Thyroid gland (tissue), 4 donors: ENCODE measurements around the gene NEDD4L. TPM values are rescaled to one million over a fixed set of nuclear protein-coding genes. Genes with fewer than 3 reads are reported as not detected.

Experiments
- DNase-seq, 2 donors: peaks; one replicate each; pipeline ENCODE4 v3.0.0-alpha.2; 2019
- H3K27ac ChIP-seq, 3 donors: fragments of 200-600 bp; sonication (generic); 1 replicate in 2 of 3; 2 replicates in 1 of 3; pipeline ENCODE4 v1.5.1; 2016 to 2019; ENCODE audit warnings: mild to moderate bottlenecking in 1 of 3, moderate library complexity in 1 of 3
- H3K27me3 ChIP-seq: fragments of 200-600 bp; sonication (generic); one replicate; pipeline ENCODE4 v1.5.1; 2019
- H3K36me3 ChIP-seq, 2 donors: fragments of 200-600 bp; sonication (generic); one replicate each; pipeline ENCODE4 v1.5.1; 2016 to 2019
- H3K4me1 ChIP-seq, 2 donors: fragments of 200-600 bp; sonication (generic); one replicate each; pipeline ENCODE4 v1.5.1; 2017 to 2019
- H3K4me3 ChIP-seq, 3 donors: fragments of 200-600 bp; sonication (generic); replicated peaks in 1 of 3; 1 replicate in 2 of 3; 2 replicates in 1 of 3; pipeline ENCODE4 v1.5.1; 2016; ENCODE audit warnings: mild to moderate bottlenecking in 1 of 3
- H3K9me3 ChIP-seq: fragments of 200-600 bp; sonication (generic); one replicate; pipeline ENCODE4 v1.5.1; 2017
- POLR2A ChIP-seq, 2 donors: fragments of 450-650 bp; IDR thresholded peaks; one replicate each; pipeline ENCODE4 v1.6.1; 2017; ENCODE audit warnings: antibody characterized with exemption in 2 of 2, mild to moderate bottlenecking in 2 of 2, moderate library complexity in 1 of 2
- WGBS, 2 donors: methylation state at CpG; one replicate each; pipeline ENCODE4 v1.1.5; 2017; 5-methylcytosine and 5-hydroxymethylcytosine counted together
- intact Hi-C: fragments of 100-400 bp; cut with DNase I; formaldehyde crosslinking; loops from one replicate; pipeline ENCODE4 v1.15.1; 2023
- total RNA-seq, 4 donors: library from RNA; depleted of rRNA; stranded (reverse); fragments of >200 nt; gene quantifications; one replicate each; pipeline ENCODE4 v1.2.3, GENCODE V29; 2016
- TF ChIP-seq, protein P1 (sequence below), 6 experiments: fragments of 200-600 bp in 3 of 6; fragments of 450-650 bp in 3 of 6; sonication (generic) in 3 of 6; IDR thresholded peaks; one replicate each; pipeline ENCODE4 v1.5.1; 2016 to 2019; ENCODE audit warnings: antibody characterized with exemption in 6 of 6, mild to moderate bottlenecking in 2 of 6, inconsistent platforms in 1 of 6, moderate library complexity in 1 of 6

The NEDD4L gene
- total RNA-seq, 4 donors from 2014 or later = 61.5 to 105 (median 78.0) TPM

GRCh38 chr18:58208207-58208932 is 164.3 kb downstream of the NEDD4L start:
- no peak for DNase-seq
- Histone ChIP-seq H3K9me3 (no peaks in the 10 kb centered on the region), H3K4me1 (peaks cover 17 to 21% of the 10 kb centered on the region in 2 donors)

DNA sequence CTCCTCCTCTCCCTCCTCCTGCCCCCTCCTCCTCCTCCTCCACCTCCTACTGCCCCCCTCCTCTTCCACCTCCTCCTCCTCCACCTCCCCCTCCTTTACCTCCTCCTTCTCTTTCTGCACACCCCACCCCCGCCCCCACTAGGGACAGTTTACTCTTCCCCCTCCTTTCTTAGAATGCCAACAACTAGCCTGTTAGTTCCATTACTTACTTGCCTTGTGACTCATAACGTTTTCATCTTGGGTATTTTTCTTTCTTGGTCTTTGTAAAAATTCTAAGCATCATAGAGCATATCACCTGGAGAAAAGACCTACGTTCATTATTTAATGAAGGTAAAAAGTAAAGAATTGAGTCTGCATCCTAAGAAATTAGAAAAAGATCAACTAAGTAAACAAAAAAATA is 165.3 kb downstream of the NEDD4L start:
- WGBS, 2 donors = 76 to 78% methylated on average over 2 to 3 of the region's 3 CpGs
- Histone ChIP-seq H3K9me3 (no peaks in the 10 kb centered on the region), H3K27me3 (no peaks in the 10 kb centered on the region), H3K4me3 (no peak overlapping the region), H3K27ac (no peak overlapping the region), H3K36me3 (no peaks in the 10 kb centered on the region), H3K4me1 (peaks cover 17 to 31% of the 10 kb centered on the region in 2 donors)
- intact Hi-C loops = no loop called here
- TF ChIP-seq, protein P1, sequence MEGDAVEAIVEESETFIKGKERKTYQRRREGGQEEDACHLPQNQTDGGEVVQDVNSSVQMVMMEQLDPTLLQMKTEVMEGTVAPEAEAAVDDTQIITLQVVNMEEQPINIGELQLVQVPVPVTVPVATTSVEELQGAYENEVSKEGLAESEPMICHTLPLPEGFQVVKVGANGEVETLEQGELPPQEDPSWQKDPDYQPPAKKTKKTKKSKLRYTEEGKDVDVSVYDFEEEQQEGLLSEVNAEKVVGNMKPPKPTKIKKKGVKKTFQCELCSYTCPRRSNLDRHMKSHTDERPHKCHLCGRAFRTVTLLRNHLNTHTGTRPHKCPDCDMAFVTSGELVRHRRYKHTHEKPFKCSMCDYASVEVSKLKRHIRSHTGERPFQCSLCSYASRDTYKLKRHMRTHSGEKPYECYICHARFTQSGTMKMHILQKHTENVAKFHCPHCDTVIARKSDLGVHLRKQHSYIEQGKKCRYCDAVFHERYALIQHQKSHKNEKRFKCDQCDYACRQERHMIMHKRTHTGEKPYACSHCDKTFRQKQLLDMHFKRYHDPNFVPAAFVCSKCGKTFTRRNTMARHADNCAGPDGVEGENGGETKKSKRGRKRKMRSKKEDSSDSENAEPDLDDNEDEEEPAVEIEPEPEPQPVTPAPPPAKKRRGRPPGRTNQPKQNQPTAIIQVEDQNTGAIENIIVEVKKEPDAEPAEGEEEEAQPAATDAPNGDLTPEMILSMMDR (IDR thresholded peaks at IDR 0.05) = no peak
- TF ChIP-seq POLR2A (IDR thresholded peaks at IDR 0.05) = no peak
- DNase-seq = no peak

More at GRCh38 chr18:58208207-58208932, 164.3 kb downstream of the NEDD4L start:
- intact Hi-C loops = no loop called here
- no peaks in the 10 kb centered on the region for H3K36me3 ChIP-seq
- peak overlapping the region; percentile 13 to 50 (median 48) for H3K27ac ChIP-seq
- TF ChIP-seq, protein P1 (IDR thresholded peaks at IDR 0.05) = no peak
- no peak for TF ChIP-seq POLR2A (IDR thresholded peaks at IDR 0.05)
- H3K27me3 ChIP-seq = no peaks in the 10 kb centered on the region
- H3K4me3 ChIP-seq = no peak overlapping the region
- WGBS, 2 donors = 19 to 28% methylated on average over 4 of the region's 4 CpGs

DNA sequence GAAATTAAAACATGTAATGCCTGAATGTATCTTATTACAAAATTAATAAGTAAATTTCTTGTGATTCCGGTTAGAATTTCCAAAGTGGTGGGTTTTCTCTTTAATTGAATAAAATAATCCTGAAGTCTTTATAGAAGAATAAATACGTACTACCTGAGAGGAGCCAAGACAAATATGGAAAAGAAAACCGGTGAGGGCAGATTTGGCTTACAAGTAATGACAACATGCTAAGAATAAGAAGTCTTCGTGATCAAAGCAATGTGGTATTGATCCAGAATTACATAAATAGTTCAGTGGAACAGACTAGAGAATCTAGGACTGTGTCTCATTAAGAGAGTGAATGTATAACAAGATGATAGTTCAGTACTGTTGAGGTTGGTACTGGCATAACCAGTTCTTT is 167.5 kb downstream of the NEDD4L start:
- Histone ChIP-seq H3K36me3 (no peaks in the 10 kb centered on the region), H3K4me1 (peaks cover 22 to 43% of the 10 kb centered on the region in 2 donors), H3K27me3 (no peaks in the 10 kb centered on the region), H3K27ac (no peak overlapping the region), H3K4me3 (no peak overlapping the region), H3K9me3 (no peaks in the 10 kb centered on the region)
- intact Hi-C loops = no loop called here
- no peak for DNase-seq
- TF ChIP-seq, protein P1 (IDR thresholded peaks at IDR 0.05) = no peak
- TF ChIP-seq POLR2A (IDR thresholded peaks at IDR 0.05) = no peak
- 91 to 98% methylated on average over 4 of the region's 4 CpGs for WGBS, 2 donors

DNA sequence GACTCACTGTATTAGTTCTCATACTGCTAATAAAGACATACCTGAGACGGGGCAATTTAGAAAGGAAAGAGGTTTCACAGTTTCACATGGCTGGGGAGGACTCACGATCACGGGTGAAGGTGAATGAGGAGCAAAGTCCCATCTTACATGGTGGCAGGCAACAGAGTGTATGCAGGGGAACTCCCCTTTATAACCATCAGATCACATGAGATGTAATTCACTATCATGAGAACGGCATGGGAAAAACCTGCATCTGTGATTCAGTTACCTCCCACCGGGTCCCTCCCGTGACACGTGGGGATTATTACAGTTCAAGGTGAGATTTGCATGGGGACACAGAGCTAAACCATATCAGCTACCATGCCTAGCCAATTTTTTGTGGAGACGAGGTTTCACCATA is 168.2 kb downstream of the NEDD4L start:
- Histone ChIP-seq H3K36me3 (no peaks in the 10 kb centered on the region), H3K27me3 (no peaks in the 10 kb centered on the region), H3K4me3 (no peak overlapping the region), H3K4me1 (peaks cover 22 to 41% of the 10 kb centered on the region in 2 donors), H3K27ac (no peak overlapping the region), H3K9me3 (no peaks in the 10 kb centered on the region)
- TF ChIP-seq POLR2A (IDR thresholded peaks at IDR 0.05) = no peak
- TF ChIP-seq, protein P1 (IDR thresholded peaks at IDR 0.05) = no peak
- 84 to 90% methylated on average over 8 of the region's 8 CpGs for WGBS, 2 donors
- DNase-seq = no peak
- intact Hi-C loops = no loop called here

- Histone ChIP-seq H3K9me3 (no peaks in the 10 kb centered on the region), H3K27me3 (no peaks in the 10 kb centered on the region), H3K4me3 (no peak overlapping the region), H3K36me3 (no peaks in the 10 kb centered on the region), H3K4me1 (peaks cover 10 to 30% of the 10 kb centered on the region in 2 donors), H3K27ac (peak overlapping the region in 2 of 3 donors; percentile 18 to 51)
- TF ChIP-seq POLR2A (IDR thresholded peaks at IDR 0.05) = no peak
- TF ChIP-seq, protein P1 (IDR thresholded peaks at IDR 0.05) = no peak
- intact Hi-C loops = no loop called here
- no peak for DNase-seq
- WGBS, 2 donors = 93 to 97% methylated on average over 2 of the region's 2 CpGs
Measured at GRCh38 chr18:58213440-58213839, 169.4 kb downstream of the NEDD4L start.
